Ascending aorta (tissue), 2 donors: Measurements from ENCODE around the gene ANKRD6. TPM values are rescaled to one million over a fixed set of nuclear protein-coding genes. Genes with fewer than 3 reads are reported as not detected.
A peak's percentile ranks its signal among the peaks of the same experiment; 100 is the strongest.
"Not testable (repeated sequence)": the region's sequence is repeated elsewhere in the genome, so short reads cannot be mapped to it uniquely, and the experiment has no call there.

Source experiments
- DNase-seq, 2 donors: peaks; one replicate each; pipeline ENCODE4 v3.0.0-alpha.2; 2019; ENCODE audit warnings: low spot score in 2 of 2
- H3K27ac ChIP-seq, 2 donors: fragments of 200-600 bp; sonication (generic); one replicate each; pipeline ENCODE4 v1.5.1; 2016 to 2017; ENCODE audit warnings: mild to moderate bottlenecking in 1 of 2
- H3K27me3 ChIP-seq: fragments of 200-600 bp; sonication (generic); one replicate; pipeline ENCODE4 v1.5.1; 2017
- H3K36me3 ChIP-seq, 2 donors: fragments of 200-600 bp; sonication (generic); one replicate each; pipeline ENCODE4 v1.5.1; 2016
- H3K4me1 ChIP-seq, 2 donors: fragments of 200-600 bp; sonication (generic); one replicate each; pipeline ENCODE4 v1.5.1; 2016 to 2017; ENCODE audit warnings: mild to moderate bottlenecking in 1 of 2
- H3K4me3 ChIP-seq, 2 donors: fragments of 200-600 bp; sonication (generic); one replicate each; pipeline ENCODE4 v1.5.1; 2016 to 2017; ENCODE audit warnings: mild to moderate bottlenecking in 1 of 2
- H3K9me3 ChIP-seq, 2 donors: fragments of 200-600 bp; sonication (generic); one replicate each; pipeline ENCODE4 v1.5.1; 2016
- CTCF ChIP-seq, 3 experiments: fragments of 200-600 bp in 2 of 3; fragments of 450-650 bp in 1 of 3; sonication (generic) in 2 of 3; IDR thresholded peaks; one replicate each; pipeline ENCODE4 v1.5.1; 2016 to 2019; ENCODE audit warnings: antibody characterized with exemption in 3 of 3, mild to moderate bottlenecking in 1 of 3, moderate library complexity in 1 of 3
- intact Hi-C: fragments of 100-400 bp; cut with DNase I; formaldehyde crosslinking; loops from one replicate; pipeline ENCODE4 v1.15.1; 2023
- total RNA-seq: library from RNA; depleted of rRNA; stranded (reverse); fragments of >200 nt; gene quantifications from one replicate; pipeline ENCODE4 v1.1.0, GENCODE V29; 2016

ANKRD6 gene
- total RNA-seq, 1 donor from 2014 or later, result 32.2 TPM

- peaks cover 8% of the 10 kb centered on the region in 2 donors for H3K36me3 ChIP-seq
- no peaks in the 10 kb centered on the region for H3K9me3 ChIP-seq
- H3K27me3 ChIP-seq, result no peaks in the 10 kb centered on the region
- peak overlapping the region; percentile 56 to 72 for H3K4me3 ChIP-seq
- peak overlapping the region; percentile 84 to 89 for H3K27ac ChIP-seq
- intact Hi-C loops, result loop anchor here (1.0 to 5.0 kb wide), 4 partner anchors 191 to 675 kb away; partner anchors contain the start of genes ANKRD6, CASP8AP2 and RNGTT
- no peak for TF ChIP-seq CTCF (IDR thresholded peaks at IDR 0.05)
- peaks cover 6 to 9% of the 10 kb centered on the region in 2 donors for H3K4me1 ChIP-seq
- DNase-seq, result no peak
Observed at GRCh38 chr6:89637960-89638319, 205.0 kb downstream of the ANKRD6 start.

GRCh38 chr6:89638320-89639195 is 205.6 kb downstream of the ANKRD6 start, which contains the start of gene LYRM2:
LYRM2 (minus strand) TSS chr6:89638747; CDS start chr6:89638716, 31 bp downstream.
- Histone ChIP-seq H3K27ac (peak within 1 kb of the TSS; percentile 84 to 89), H3K36me3 (peaks cover 13 to 15% of the 10 kb centered on the region in 2 donors), H3K4me1 (peaks cover 6 to 9% of the 10 kb centered on the region in 2 donors), H3K27me3 (no peaks in the 10 kb centered on the region), H3K4me3 (peak within 1 kb of the TSS; percentile 56 to 72), H3K9me3 (no peaks in the 10 kb centered on the region)
- peak; percentile 76 to 96 for DNase-seq
- TF ChIP-seq CTCF (IDR thresholded peaks at IDR 0.05), result peak in 1 of 3 experiments; percentile 10
- intact Hi-C loops, result loop anchor here (1.0 to 5.0 kb wide), 4 partner anchors 190 to 675 kb away; partner anchors contain the start of genes ANKRD6, CASP8AP2 and RNGTT

- no peak for DNase-seq
- TF ChIP-seq CTCF (IDR thresholded peaks at IDR 0.05), result no peak
- Histone ChIP-seq H3K27me3 (no peaks in the 10 kb centered on the region), H3K4me1 (peaks cover 6 to 9% of the 10 kb centered on the region in 2 donors), H3K9me3 (no peaks in the 10 kb centered on the region), H3K4me3 (no peak overlapping the region), H3K36me3 (peaks cover 20 to 26% of the 10 kb centered on the region in 2 donors), H3K27ac (no peak overlapping the region)
- intact Hi-C loops, result no loop called here
Observed at GRCh38 chr6:89640804-89641203, 207.9 kb downstream of the ANKRD6 start.

- H3K4me3 ChIP-seq, DNase-seq, H3K27me3 ChIP-seq, H3K27ac ChIP-seq, H3K9me3 ChIP-seq, intact Hi-C loops, H3K4me1 ChIP-seq: not testable (repeated sequence)
- peaks cover 20 to 24% of the 10 kb centered on the region in 2 donors for H3K36me3 ChIP-seq
Observed at GRCh38 chr6:89641581-89641980, 208.6 kb downstream of the ANKRD6 start.

GRCh38 chr6:89642956-89643355 is 210.0 kb downstream of the ANKRD6 start:
- TF ChIP-seq CTCF (IDR thresholded peaks at IDR 0.05), result no peak
- no peak overlapping the region for H3K4me3 ChIP-seq
- H3K27me3 ChIP-seq, result no peaks in the 10 kb centered on the region
- H3K9me3 ChIP-seq, result no peaks in the 10 kb centered on the region
- H3K27ac ChIP-seq, result no peak overlapping the region
- intact Hi-C loops, result no loop called here
- H3K36me3 ChIP-seq, result peaks cover 32 to 37% of the 10 kb centered on the region in 2 donors
- DNase-seq, result no peak
- peaks cover 0 to 4% of the 10 kb centered on the region in 2 donors for H3K4me1 ChIP-seq

GRCh38 chr6:89643406-89643805 is 210.5 kb downstream of the ANKRD6 start:
- intact Hi-C loops, result no loop called here
- no peak for TF ChIP-seq CTCF (IDR thresholded peaks at IDR 0.05)
- Histone ChIP-seq H3K36me3 (peaks cover 35 to 42% of the 10 kb centered on the region in 2 donors), H3K4me3 (no peak overlapping the region), H3K4me1 (peaks cover 0 to 4% of the 10 kb centered on the region in 2 donors), H3K27me3 (no peaks in the 10 kb centered on the region), H3K27ac (no peak overlapping the region), H3K9me3 (no peaks in the 10 kb centered on the region)
- DNase-seq, result no peak
